ENCODE data around the gene CSRNP3.

CSRNP3 gene, protein sequence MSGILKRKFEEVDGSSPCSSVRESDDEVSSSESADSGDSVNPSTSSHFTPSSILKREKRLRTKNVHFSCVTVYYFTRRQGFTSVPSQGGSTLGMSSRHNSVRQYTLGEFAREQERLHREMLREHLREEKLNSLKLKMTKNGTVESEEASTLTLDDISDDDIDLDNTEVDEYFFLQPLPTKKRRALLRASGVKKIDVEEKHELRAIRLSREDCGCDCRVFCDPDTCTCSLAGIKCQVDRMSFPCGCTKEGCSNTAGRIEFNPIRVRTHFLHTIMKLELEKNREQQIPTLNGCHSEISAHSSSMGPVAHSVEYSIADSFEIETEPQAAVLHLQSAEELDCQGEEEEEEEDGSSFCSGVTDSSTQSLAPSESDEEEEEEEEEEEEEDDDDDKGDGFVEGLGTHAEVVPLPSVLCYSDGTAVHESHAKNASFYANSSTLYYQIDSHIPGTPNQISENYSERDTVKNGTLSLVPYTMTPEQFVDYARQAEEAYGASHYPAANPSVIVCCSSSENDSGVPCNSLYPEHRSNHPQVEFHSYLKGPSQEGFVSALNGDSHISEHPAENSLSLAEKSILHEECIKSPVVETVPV

DNA sequence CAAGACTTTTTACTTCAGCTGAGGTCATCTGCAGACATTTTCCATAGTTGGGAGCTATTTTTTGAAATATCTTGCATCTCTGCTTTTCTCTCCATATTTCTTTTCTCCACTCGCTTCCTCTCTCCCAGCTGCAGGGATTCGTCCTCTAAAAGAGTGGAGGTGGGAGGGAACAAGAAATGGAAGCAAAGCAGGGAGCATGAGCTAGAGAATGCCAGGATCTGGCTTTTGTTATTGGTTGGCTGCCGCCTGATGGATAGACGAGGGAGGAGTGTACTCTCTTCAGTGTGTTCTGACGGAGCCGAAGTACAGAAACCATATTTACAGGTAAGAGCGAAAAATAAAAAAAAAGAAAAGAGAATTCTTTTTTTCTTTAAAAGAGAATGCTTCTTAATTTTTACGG lies at the start of gene CSRNP3:
Gene CSRNP3 (plus strand): TSS at position 282 of the 400 bp plus-strand sequence. CDS start 125,368 bp downstream, outside the sequence.
- TF ChIP-seq, protein P1, sequence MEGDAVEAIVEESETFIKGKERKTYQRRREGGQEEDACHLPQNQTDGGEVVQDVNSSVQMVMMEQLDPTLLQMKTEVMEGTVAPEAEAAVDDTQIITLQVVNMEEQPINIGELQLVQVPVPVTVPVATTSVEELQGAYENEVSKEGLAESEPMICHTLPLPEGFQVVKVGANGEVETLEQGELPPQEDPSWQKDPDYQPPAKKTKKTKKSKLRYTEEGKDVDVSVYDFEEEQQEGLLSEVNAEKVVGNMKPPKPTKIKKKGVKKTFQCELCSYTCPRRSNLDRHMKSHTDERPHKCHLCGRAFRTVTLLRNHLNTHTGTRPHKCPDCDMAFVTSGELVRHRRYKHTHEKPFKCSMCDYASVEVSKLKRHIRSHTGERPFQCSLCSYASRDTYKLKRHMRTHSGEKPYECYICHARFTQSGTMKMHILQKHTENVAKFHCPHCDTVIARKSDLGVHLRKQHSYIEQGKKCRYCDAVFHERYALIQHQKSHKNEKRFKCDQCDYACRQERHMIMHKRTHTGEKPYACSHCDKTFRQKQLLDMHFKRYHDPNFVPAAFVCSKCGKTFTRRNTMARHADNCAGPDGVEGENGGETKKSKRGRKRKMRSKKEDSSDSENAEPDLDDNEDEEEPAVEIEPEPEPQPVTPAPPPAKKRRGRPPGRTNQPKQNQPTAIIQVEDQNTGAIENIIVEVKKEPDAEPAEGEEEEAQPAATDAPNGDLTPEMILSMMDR (IDR thresholded peaks at IDR 0.05; ENCODE audit: control extremely low read depth, extremely low read depth, low read depth, missing control alignments): no peak
- no peak for DNase-seq (ENCODE audit: extremely low spot score)
- POLR2A ChIA-PET: no interaction called here
- CTCF ChIA-PET: interaction anchor here (1.5 kb wide), 1 partner anchor 15 kb away, joined by 4 read pairs; no protein-coding TSS in a partner anchor

DNA sequence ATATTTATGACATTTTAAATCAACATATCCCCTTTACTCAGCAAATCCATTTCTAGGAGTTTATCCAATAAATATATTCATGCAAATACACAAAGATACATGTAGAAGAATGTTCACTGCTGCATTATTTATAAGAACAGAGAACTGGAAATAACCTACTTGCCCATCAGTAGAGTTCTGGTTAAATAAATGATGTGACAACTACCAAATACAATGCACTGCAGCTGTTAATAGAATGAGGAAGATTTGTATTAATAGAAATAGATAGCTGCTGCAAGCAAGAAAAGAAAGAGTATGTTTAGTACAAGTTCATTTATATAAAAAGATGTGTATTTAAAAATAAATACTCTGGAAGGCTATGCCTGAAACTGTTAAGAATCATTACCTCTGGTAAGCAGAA lies 49.3 kb upstream of the CSRNP3 start:
- DNase-seq (ENCODE audit: extremely low spot score): no peak
- TF ChIP-seq, protein P1 (IDR thresholded peaks at IDR 0.05; ENCODE audit: control extremely low read depth, extremely low read depth, low read depth, missing control alignments): no peak
- POLR2A ChIA-PET: no interaction called here
- CTCF ChIA-PET: no interaction called here

GRCh38 chr2:165423081-165423480 lies 46.4 kb upstream of the CSRNP3 start:
- POLR2A ChIA-PET: no interaction called here
- TF ChIP-seq, protein P1 (IDR thresholded peaks at IDR 0.05; ENCODE audit: control extremely low read depth, extremely low read depth, low read depth, missing control alignments): no peak
- no peak for DNase-seq (ENCODE audit: extremely low spot score)
- CTCF ChIA-PET: interaction anchor here (1.3 kb wide), 1 partner anchor 13 kb away, joined by 3 read pairs; no protein-coding TSS in a partner anchor

- POLR2A ChIA-PET: no interaction called here
Measured at GRCh38 chr2:165425556-165425955, 43.9 kb upstream of the CSRNP3 start.

DNA sequence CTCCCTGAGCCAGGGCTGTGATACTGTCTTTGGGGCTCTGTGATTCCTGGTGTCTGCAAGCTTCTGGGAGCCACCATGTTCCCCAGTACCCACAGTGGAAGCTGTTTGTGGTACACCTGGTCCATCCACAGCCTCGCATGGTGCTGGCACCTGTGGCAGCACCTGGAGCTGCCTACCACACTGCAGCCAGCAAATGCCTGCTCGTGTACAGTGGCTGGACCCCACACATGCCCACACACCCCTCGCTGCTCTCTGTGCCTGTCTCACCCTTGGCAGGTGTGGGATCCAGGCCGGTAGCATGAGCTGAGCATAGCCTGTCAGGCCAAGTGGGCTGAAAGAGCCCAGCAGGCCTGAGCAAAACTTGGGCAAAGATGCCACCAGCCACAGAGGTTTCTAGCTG lies 41.8 kb upstream of the CSRNP3 start:
- POLR2A ChIA-PET: no interaction called here
- DNase-seq (ENCODE audit: extremely low spot score): no peak
- TF ChIP-seq, protein P1 (IDR thresholded peaks at IDR 0.05; ENCODE audit: control extremely low read depth, extremely low read depth, low read depth, missing control alignments): no peak
- CTCF ChIA-PET: interaction anchor here (1.3 to 2.6 kb wide), 2 partner anchors 9 to 26 kb away, joined by 4 to 12 read pairs; no protein-coding TSS in a partner anchor

More at GRCh38 chr2:165425556-165425955, 43.9 kb upstream of the CSRNP3 start:
- DNase-seq (ENCODE audit: extremely low spot score): no peak
- CTCF ChIA-PET: interaction anchor here (1.3 kb wide), 2 partner anchors 9 to 23 kb away, joined by 3 to 4 read pairs; no protein-coding TSS in a partner anchor
- TF ChIP-seq, protein P1 (IDR thresholded peaks at IDR 0.05; ENCODE audit: control extremely low read depth, extremely low read depth, low read depth, missing control alignments): no peak

DNA sequence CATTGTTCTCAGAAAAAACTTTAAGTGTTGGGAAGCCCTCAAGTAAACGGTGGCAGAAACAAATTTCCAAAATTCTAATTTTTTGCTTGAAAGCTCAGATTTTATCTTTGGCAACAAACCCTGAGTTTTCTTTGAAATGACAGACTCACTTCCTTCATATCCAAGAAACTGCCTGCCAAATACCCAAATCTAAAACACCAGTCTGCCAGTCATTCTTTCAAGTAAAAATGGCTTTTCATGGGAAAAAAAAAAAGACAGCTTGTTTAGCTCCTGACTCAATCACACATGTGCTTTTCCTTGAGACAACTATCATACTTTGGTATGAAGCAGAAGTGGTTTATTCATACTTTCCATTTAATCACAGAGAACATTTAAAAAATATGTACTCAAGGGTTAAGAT lies 40.6 kb upstream of the CSRNP3 start:
- ChIA-PET CTCF (no interaction called here), POLR2A (no interaction called here)
- TF ChIP-seq, protein P1 (IDR thresholded peaks at IDR 0.05; ENCODE audit: control extremely low read depth, extremely low read depth, low read depth, missing control alignments): no peak
- DNase-seq (ENCODE audit: extremely low spot score): no peak

Measured in GM10248 (cell line).